Measurements from ENCODE around the gene TCF3. TPM values are rescaled to one million over a fixed set of nuclear protein-coding genes. Genes with fewer than 3 reads are reported as not detected.
"Not testable (repeated sequence)": the region's sequence is repeated elsewhere in the genome, so short reads cannot be mapped to it uniquely, and the experiment has no call there.

Gene TCF3
- total and polyA plus RNA-seq, 5 donors = 15.3 to 23.6 (median 22.2) TPM

DNA sequence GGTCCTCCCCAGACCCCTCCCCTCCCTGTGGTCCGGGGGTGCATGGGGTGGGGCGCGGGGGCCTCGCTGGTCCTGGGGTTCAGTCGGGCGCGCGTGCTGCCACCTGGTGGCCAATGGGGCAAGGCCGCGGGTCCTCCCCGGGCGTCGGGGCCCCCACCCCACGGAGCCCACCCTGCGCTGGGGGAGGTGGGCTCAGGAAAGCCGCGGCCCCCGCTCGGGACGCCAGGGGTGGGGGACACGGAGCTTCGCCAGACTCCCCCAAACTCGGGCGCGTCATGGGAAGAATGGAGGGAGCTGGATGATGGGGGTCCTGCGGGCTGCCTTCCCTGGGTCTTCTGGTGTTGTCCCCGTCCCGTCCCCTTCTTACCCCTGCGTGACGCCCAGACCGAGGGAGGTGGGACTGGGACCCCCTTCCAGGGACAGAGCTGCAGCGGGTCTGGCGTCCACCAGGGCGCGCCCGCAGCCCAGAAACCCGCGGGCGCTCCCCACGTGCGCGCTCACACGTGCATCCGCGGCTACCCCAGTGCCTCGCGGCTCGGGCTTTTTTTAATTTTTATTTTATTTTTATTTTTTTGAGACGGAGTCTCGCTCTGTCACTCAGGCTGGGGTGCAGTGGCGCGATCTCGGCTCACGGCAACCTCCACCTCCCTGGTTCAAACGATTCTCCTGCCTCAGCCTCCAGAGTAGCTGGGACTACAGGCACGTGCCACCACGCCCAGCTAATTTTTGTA, 19.8 kb upstream of the TCF3 start:
- ATAC-seq (peak; percentile 60 to 63), DNase-seq (peak in 2 of 3 donors; percentile 72 to 78)
- no peaks in the 10 kb centered on the region for H3K27me3 ChIP-seq (ENCODE audit: control insufficient read depth, insufficient read depth)
- 5% methylated on average over 57 of the region's 57 CpGs for WGBS
- H3K9me3 ChIP-seq (ENCODE audit: control insufficient read depth, low read length) = no peaks in the 10 kb centered on the region
- no peaks in the 10 kb centered on the region for H3K4me1 ChIP-seq (ENCODE audit: control insufficient read depth, insufficient read depth, low read length)
- H3K4me3 ChIP-seq (ENCODE audit: low read length) = no peak overlapping the region
- no peak overlapping the region for H3K27ac ChIP-seq (ENCODE audit: low read length)
- intact Hi-C loops (cut with DNase I) = loop anchor here (5.0 kb wide), 3 partner anchors 95 to 125 kb away; no protein-coding TSS in a partner anchor

DNA sequence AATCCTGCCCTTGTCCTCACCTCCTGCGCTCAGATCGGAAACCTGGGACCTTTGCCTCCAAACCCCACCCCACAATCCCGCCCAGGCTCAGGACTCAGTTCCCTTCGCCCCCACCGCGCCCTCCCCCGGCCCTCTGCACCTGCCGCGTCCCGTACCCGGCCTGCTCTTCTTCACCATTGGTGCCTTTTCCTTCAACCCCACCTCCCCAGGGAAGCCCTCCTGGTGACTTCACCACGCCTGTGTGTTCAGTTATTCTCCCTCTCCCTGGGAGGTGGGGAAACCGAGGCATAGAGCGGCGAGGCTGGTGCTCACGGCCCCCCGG, 19.3 kb upstream of the TCF3 start:
- intact Hi-C loops (cut with DNase I) = loop anchor here (5.0 kb wide), 3 partner anchors 96 to 124 kb away; no protein-coding TSS in a partner anchor
- DNase-seq = no peak
- Histone ChIP-seq H3K4me1 (ENCODE audit: control insufficient read depth, insufficient read depth, low read length) (no peaks in the 10 kb centered on the region), H3K27me3 (ENCODE audit: control insufficient read depth, insufficient read depth) (no peaks in the 10 kb centered on the region), H3K9me3 (ENCODE audit: control insufficient read depth, low read length) (no peaks in the 10 kb centered on the region), H3K4me3 (ENCODE audit: low read length) (no peak overlapping the region), H3K27ac (ENCODE audit: low read length) (no peak overlapping the region)
- 5% methylated on average over 17 of the region's 17 CpGs for WGBS
- ATAC-seq = no peak

DNA sequence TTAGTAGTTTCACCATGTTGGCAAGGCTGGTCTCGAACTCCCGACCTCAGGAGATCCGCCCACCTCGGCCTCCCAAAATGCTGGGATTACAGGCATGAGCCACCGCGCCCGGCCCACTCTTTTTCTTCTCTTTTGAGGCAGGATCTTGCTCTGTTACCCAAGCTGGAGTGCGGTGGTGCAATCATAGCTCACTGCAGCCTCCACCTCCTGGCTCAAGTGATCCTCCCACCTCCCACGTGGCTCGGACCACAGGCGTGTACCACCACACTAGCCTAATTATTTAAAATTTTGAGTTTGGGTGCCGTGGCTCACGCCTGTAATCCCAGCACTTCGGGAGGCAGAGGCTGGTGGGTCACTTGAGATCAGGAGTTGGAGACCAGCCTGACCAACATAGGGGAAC, 18.3 kb upstream of the TCF3 start:
- not testable (repeated sequence) for ATAC-seq; H3K27ac ChIP-seq (ENCODE audit: low read length); H3K9me3 ChIP-seq (ENCODE audit: control insufficient read depth, low read length); H3K4me1 ChIP-seq (ENCODE audit: control insufficient read depth, insufficient read depth, low read length); H3K4me3 ChIP-seq (ENCODE audit: low read length); H3K27me3 ChIP-seq (ENCODE audit: control insufficient read depth, insufficient read depth)
- peak in 1 of 3 donors; percentile 21 for DNase-seq
- 53% methylated on average over 14 of the region's 14 CpGs for WGBS
- intact Hi-C loops (cut with DNase I) = loop anchor here (5.0 kb wide), 3 partner anchors 97 to 123 kb away; no protein-coding TSS in a partner anchor

DNA sequence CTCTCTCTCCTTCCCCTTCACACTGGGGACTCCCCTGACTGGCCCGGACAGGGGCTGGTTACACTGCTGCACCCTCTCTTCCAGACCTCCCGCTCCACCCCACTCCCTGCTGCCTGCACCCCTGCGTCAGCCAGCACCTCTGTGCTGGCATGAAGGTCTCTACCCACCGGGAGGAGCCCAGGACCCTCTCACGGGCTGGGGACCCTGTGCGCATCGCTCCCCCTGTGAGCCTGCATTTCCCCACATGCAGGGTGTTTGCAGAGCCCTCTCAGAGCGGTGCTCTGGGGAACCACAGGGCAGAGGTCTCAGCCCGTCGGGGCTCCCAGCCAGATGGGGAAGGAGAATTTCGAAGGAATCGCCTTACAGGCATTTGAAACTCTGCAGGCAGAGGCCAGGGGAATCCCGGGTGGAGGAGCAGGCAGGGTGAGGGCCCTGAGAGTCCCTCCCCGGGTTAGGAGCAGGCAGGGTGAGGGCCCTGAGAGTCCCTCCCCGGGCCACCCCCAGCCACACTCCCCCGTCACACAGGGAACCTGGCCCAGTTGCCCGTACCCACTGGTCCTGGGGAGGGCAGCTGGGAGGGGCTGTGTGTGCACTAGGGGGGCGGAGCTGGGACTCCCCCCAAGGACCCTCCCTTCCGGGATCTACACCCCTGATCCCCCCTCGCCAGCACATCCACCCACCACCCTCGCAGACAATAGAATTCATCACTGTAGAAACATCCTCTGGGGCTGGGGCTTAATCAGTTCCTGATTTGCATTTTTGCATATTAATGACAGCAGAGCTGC, 16.3 kb upstream of the TCF3 start:
- ATAC-seq (peak in 1 of 2 donors; percentile 28), DNase-seq (peak in 1 of 3 donors; percentile 60)
- intact Hi-C loops (cut with DNase I) = no loop called here
- Histone ChIP-seq H3K4me3 (ENCODE audit: low read length) (no peak overlapping the region), H3K9me3 (ENCODE audit: control insufficient read depth, low read length) (no peaks in the 10 kb centered on the region), H3K27me3 (ENCODE audit: control insufficient read depth, insufficient read depth) (no peaks in the 10 kb centered on the region), H3K27ac (ENCODE audit: low read length) (no peak overlapping the region), H3K4me1 (ENCODE audit: control insufficient read depth, insufficient read depth, low read length) (no peaks in the 10 kb centered on the region)
- 6% methylated on average over 21 of the region's 21 CpGs for whole genome bisulfite sequencing

DNA sequence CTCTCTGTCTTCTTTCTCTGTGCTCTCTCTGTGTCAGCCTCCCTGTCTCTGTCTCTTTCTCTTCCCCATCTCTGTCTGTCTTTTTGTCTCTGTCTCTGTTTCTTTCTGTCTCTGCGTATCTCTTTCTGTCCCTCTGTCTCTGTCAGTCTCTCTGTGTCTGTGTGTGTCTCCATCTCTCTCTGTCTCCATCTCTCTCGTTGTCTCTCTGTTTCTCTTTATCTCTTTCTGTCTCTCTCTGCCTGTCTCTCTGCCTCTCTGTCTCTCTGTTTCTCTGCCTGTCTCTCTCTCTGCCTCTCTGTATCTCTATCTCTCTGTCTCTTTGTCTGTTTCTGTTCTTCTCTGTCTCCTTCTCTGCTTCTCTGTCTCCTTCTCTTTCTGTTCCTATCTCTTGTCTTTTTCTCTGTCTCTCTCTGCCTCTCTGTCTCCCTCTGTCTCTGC, 15.7 kb upstream of the TCF3 start:
- Histone ChIP-seq H3K4me1 (ENCODE audit: control insufficient read depth, insufficient read depth, low read length) (no peaks in the 10 kb centered on the region), H3K9me3 (ENCODE audit: control insufficient read depth, low read length) (no peaks in the 10 kb centered on the region), H3K4me3 (ENCODE audit: low read length) (no peak overlapping the region), H3K27me3 (ENCODE audit: control insufficient read depth, insufficient read depth) (no peaks in the 10 kb centered on the region), H3K27ac (ENCODE audit: low read length) (no peak overlapping the region)
- WGBS = 28% methylated on average over 2 of the region's 2 CpGs
- intact Hi-C loops (cut with DNase I) = no loop called here
- ATAC-seq (no peak), DNase-seq (no peak)

DNA sequence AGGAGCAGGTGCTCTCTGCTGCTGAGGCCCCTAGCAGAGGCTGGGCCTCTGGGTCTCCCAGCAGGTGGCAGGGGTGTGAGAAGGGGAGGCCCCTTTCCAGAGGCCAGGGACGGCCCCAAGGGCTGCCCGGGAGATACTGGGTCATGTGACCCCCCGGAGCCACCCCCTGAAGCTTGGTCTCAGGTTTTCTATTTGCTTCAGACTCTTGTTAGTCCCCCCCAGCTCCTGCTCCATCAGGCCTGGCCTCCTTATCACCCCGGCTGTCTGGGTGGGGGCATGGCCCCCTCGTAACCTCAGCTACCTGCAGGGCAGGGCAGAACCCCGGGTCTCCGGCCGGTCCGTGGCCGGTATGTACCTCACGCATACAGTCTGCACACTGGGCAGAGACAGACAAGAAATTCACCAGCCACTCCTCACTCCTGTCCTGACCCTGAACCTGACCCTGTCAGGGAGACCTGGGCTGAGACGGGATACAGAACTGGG, 13.2 kb upstream of the TCF3 start:
- Histone ChIP-seq H3K27ac (ENCODE audit: low read length) (no peak overlapping the region), H3K9me3 (ENCODE audit: control insufficient read depth, low read length) (no peaks in the 10 kb centered on the region), H3K27me3 (ENCODE audit: control insufficient read depth, insufficient read depth) (no peaks in the 10 kb centered on the region), H3K4me1 (ENCODE audit: control insufficient read depth, insufficient read depth, low read length) (no peaks in the 10 kb centered on the region), H3K4me3 (ENCODE audit: low read length) (no peak overlapping the region)
- WGBS = 46% methylated on average over 12 of the region's 12 CpGs
- intact Hi-C loops (cut with DNase I) = no loop called here
- peak in 1 of 3 donors; percentile 35 for DNase-seq
- ATAC-seq = peak in 1 of 2 donors; percentile 26

DNA sequence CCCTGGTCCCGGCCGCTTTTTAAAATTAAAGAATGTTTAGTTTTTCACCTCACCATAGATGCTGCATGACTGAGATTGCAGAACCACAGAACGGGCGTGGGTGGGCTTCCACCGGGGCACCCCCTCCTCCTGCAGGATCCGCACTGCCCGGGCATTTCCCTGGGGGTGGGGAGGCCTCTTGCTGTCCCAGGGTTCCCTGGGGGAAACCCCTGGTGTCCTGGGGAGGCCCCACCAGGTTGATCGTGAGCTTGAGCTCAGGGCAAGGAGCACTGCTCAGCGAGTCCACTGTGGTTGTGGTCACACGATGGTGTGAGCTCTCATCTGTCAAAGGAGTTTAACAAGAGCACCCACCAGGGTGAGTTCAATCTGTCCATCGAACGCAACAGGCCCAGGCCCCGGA, 11.4 kb upstream of the TCF3 start:
- H3K4me1 ChIP-seq (ENCODE audit: control insufficient read depth, insufficient read depth, low read length) = no peaks in the 10 kb centered on the region
- DNase-seq (peak in 1 of 3 donors; percentile 33), ATAC-seq (no peak)
- H3K4me3 ChIP-seq (ENCODE audit: low read length) = no peak overlapping the region
- no peaks in the 10 kb centered on the region for H3K9me3 ChIP-seq (ENCODE audit: control insufficient read depth, low read length)
- no peaks in the 10 kb centered on the region for H3K27me3 ChIP-seq (ENCODE audit: control insufficient read depth, insufficient read depth)
- intact Hi-C loops (cut with DNase I) = no loop called here
- no peak overlapping the region for H3K27ac ChIP-seq (ENCODE audit: low read length)
- 68% methylated on average over 13 of the region's 13 CpGs for WGBS

DNA sequence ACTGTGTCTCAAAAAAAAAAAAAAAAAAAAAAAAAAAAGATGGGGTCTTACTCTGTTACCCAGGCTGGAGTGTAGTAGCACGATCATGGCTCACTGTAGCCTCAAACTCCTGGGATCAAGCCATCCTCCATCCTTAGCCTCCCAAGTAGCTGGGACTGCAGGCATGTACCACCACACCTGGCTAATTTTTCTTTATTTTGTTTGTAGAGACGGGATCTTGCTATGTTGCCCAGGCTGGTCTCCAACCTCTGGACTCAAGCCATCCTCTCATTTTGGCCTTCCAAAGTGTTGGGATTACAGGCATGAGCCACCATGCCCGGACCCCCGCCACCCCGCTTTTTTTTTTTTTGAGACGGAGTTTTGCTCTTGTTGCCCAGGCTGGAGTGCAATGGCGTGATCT, 10.8 kb upstream of the TCF3 start:
- ATAC-seq; H3K9me3 ChIP-seq (ENCODE audit: control insufficient read depth, low read length); DNase-seq; H3K4me3 ChIP-seq (ENCODE audit: low read length); H3K4me1 ChIP-seq (ENCODE audit: control insufficient read depth, insufficient read depth, low read length); intact Hi-C loops (cut with DNase I); H3K27me3 ChIP-seq (ENCODE audit: control insufficient read depth, insufficient read depth); H3K27ac ChIP-seq (ENCODE audit: low read length): not testable (repeated sequence)
- WGBS = 89% methylated on average over 7 of the region's 7 CpGs

DNA sequence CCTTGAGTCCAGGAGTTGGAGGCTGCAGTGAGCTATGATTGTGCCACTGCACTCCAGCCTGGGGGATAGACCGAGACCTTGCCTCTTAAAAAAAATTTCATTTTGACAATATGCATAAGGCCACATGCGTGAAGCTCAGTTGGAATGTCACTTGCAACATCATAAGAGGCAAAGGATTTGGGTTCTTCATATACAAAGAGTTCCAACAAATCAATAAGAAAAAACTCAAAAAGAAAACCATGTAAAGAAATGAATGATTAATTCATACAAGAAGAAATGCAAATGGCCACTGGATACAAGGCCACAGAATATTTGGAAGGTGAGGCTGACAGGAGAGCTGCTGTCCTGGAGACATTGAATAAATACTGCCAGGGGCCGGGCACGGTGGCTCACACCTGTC, 9.6 kb upstream of the TCF3 start:
- ATAC-seq (no peak), DNase-seq (no peak)
- WGBS = 96% methylated on average over 4 of the region's 4 CpGs
- Histone ChIP-seq H3K27me3 (ENCODE audit: control insufficient read depth, insufficient read depth) (no peaks in the 10 kb centered on the region), H3K4me1 (ENCODE audit: control insufficient read depth, insufficient read depth, low read length) (no peaks in the 10 kb centered on the region), H3K4me3 (ENCODE audit: low read length) (no peak overlapping the region), H3K27ac (ENCODE audit: low read length) (no peak overlapping the region), H3K9me3 (ENCODE audit: control insufficient read depth, low read length) (no peaks in the 10 kb centered on the region)
- intact Hi-C loops (cut with DNase I) = no loop called here

DNA sequence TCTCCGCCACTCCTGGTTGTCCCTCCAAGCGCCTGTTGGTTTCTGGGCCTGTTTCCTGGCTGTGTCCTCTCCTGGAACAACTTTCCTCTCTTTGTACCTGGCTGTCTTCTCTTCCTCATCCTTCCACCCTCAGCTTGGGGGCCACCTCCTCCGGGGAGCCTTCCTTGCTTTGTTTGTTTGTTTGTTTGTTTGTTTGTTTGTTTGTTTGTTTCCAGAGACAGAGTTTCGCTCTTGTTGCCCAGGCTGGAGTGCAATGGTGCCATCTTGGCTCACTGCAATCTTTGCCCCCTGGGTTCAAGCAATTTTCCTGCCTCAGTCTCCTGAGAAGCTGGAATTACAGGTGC, 6.6 kb upstream of the TCF3 start:
- intact Hi-C loops (cut with DNase I) = no loop called here
- 70% methylated on average over 4 of the region's 4 CpGs for WGBS
- no peaks in the 10 kb centered on the region for H3K27me3 ChIP-seq (ENCODE audit: control insufficient read depth, insufficient read depth)
- no peaks in the 10 kb centered on the region for H3K9me3 ChIP-seq (ENCODE audit: control insufficient read depth, low read length)
- no peak for DNase-seq
- no peak overlapping the region for H3K27ac ChIP-seq (ENCODE audit: low read length)
- H3K4me1 ChIP-seq (ENCODE audit: control insufficient read depth, insufficient read depth, low read length) = no peaks in the 10 kb centered on the region
- no peak overlapping the region for H3K4me3 ChIP-seq (ENCODE audit: low read length)
- no peak for ATAC-seq

Measured in right cardiac atrium (tissue), 5 donors.